SU-DHL-6 (cell line): ENCODE data around the gene THSD7A.

Source experiments
- H2AFZ ChIP-seq: fragments of 200-600 bp; sonication (generic); 2 replicates; pipeline ENCODE4 v1.6.1; 2014; ENCODE audit warnings: low read depth, mild to moderate bottlenecking, moderate library complexity, mixed read lengths, antibody characterized with exemption, low read length; ENCODE audit not compliant: severe bottlenecking
- H3F3A ChIP-seq: fragments of 200-600 bp; shearing (Covaris generic); 2 replicates; pipeline ENCODE4 v1.6.0; 2016; ENCODE audit warnings: antibody characterized with exemption, mild to moderate bottlenecking; ENCODE audit not compliant: insufficient read depth
- H3K27ac ChIP-seq: fragments of 200-600 bp; sonication (generic); 2 replicates; pipeline ENCODE4 v1.5.1; 2016; ENCODE audit warnings: low read depth, mild to moderate bottlenecking, low read length, moderate library complexity, mixed read lengths
- H3K27me3 ChIP-seq: fragments of 200-600 bp; sonication (generic), shearing (Covaris generic); 2 replicates; pipeline ENCODE4 v1.6.0; 2014; ENCODE audit warnings: mild to moderate bottlenecking, low read length
- H3K36me3 ChIP-seq: fragments of 200-600 bp; sonication (generic); 2 replicates; pipeline ENCODE4 v1.6.1; 2014; ENCODE audit warnings: mild to moderate bottlenecking, low read length, mixed read lengths
- H3K4me2 ChIP-seq: fragments of 300-600, 200-600 bp; shearing (Covaris generic), sonication (generic); 2 replicates; pipeline ENCODE4 v1.6.0; 2014; ENCODE audit warnings: low read length, low read depth, mild to moderate bottlenecking; ENCODE audit not compliant: poor library complexity, severe bottlenecking
- H3K4me3 ChIP-seq: fragments of 200-600 bp; sonication (generic); 2 replicates; pipeline ENCODE4 v1.5.1; 2014; ENCODE audit warnings: antibody characterized with exemption, low read length, mild to moderate bottlenecking, mixed read lengths; ENCODE audit not compliant: insufficient read depth, poor library complexity, severe bottlenecking
- H3K79me2 ChIP-seq: fragments of 200-600 bp; sonication (generic); 2 replicates; pipeline ENCODE4 v1.6.1; 2014; ENCODE audit warnings: mild to moderate bottlenecking, low read length, moderate library complexity; ENCODE audit not compliant: insufficient read depth
- H3K9ac ChIP-seq: fragments of 200-600 bp; sonication (generic); 2 replicates; pipeline ENCODE4 v1.7.0; 2014; ENCODE audit warnings: mild to moderate bottlenecking, low read length
- H3K9me2 ChIP-seq: fragments of 200-600 bp; sonication (generic); replicated peaks from 2 replicates; pipeline ENCODE4 v1.6.1; 2014; ENCODE audit warnings: low read length; ENCODE audit not compliant: insufficient read depth
- H3K9me3 ChIP-seq: fragments of 200-600 bp; sonication (generic); 2 replicates; pipeline ENCODE4 v1.6.1; 2014; ENCODE audit warnings: low read length, mixed read lengths; ENCODE audit not compliant: insufficient read depth
- H4K20me1 ChIP-seq: fragments of 200-600 bp; sonication (generic); 2 replicates; pipeline ENCODE4 v1.6.1; 2014; ENCODE audit warnings: low read depth, mild to moderate bottlenecking, antibody characterized with exemption, low read length, moderate library complexity, mixed read lengths
- CTCF ChIP-seq: fragments of 200-600 bp; sonication (generic); IDR thresholded peaks from one replicate; pipeline ENCODE4 v1.5.1; 2017; ENCODE audit warnings: antibody characterized with exemption, mild to moderate bottlenecking, low read length, moderate library complexity; ENCODE audit not compliant: insufficient read depth, poor library complexity, severe bottlenecking
- EZH2phosphoT487 ChIP-seq: fragments of 200-600 bp; sonication (generic), shearing (Covaris generic); conservative IDR thresholded peaks from 2 replicates; pipeline ENCODE4 v1.6.1; 2018; ENCODE audit warnings: mild to moderate bottlenecking, antibody characterized with exemption, low read length, moderate library complexity, mixed read lengths

The THSD7A gene

GRCh38 chr7:11620406-11621253 lies 211.4 kb downstream of the THSD7A start:
- TF ChIP-seq EZH2phosphoT487 (no peak), CTCF (no peak)
- no peak overlapping the region for H3K27ac ChIP-seq
- H3K4me2 ChIP-seq = no peak overlapping the region
- H2AFZ ChIP-seq = no peak overlapping the region
- no peaks in the 10 kb centered on the region for H3K9me3 ChIP-seq
- H3K27me3 ChIP-seq = no peaks in the 10 kb centered on the region
- H3K4me3 ChIP-seq = no peak overlapping the region
- H4K20me1 ChIP-seq = no peaks in the 10 kb centered on the region; the same call in 1 of the 2 replicates
- no peaks in the 10 kb centered on the region for H3K36me3 ChIP-seq
- no peak overlapping the region for H3K9ac ChIP-seq
- H3F3A ChIP-seq = no peaks in the 10 kb centered on the region
- no peaks in the 10 kb centered on the region for H3K79me2 ChIP-seq
- H3K9me2 ChIP-seq = 0 out of 2 replicates have a peak, but pooled peaks cover under 1% of the 10 kb centered on the region

DNA sequence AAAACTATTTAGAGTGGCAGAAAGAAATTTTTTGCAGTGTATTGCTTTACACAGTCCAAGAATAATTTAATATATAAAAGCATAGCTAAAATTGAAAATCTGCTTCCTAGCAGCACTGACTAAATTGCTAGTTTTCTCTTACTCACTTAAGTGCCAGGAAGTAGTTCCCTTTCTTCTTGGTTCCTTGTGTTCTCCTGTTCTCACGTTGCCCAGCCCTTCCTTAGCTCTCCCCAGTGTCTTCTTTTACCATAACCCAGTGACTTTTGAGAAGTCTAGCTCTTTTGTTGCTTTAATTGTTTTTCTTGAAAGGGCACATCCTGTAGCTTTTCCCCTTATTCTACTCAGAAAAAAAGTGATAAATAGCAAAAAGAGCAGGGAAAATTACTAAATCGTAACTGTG lies 215.5 kb downstream of the THSD7A start:
- H3K36me3 ChIP-seq = no peaks in the 10 kb centered on the region
- no peaks in the 10 kb centered on the region for H4K20me1 ChIP-seq
- H3K9me2 ChIP-seq = no peaks in the 10 kb centered on the region
- no peaks in the 10 kb centered on the region for H3K79me2 ChIP-seq
- no peak overlapping the region for H2AFZ ChIP-seq
- no peak overlapping the region for H3K27ac ChIP-seq
- H3K9me3 ChIP-seq = no peaks in the 10 kb centered on the region
- no peak overlapping the region for H3K4me2 ChIP-seq
- no peaks in the 10 kb centered on the region for H3F3A ChIP-seq
- TF ChIP-seq CTCF (no peak), EZH2phosphoT487 (no peak)
- H3K4me3 ChIP-seq = no peak overlapping the region
- no peaks in the 10 kb centered on the region for H3K27me3 ChIP-seq
- H3K9ac ChIP-seq = no peak overlapping the region

DNA sequence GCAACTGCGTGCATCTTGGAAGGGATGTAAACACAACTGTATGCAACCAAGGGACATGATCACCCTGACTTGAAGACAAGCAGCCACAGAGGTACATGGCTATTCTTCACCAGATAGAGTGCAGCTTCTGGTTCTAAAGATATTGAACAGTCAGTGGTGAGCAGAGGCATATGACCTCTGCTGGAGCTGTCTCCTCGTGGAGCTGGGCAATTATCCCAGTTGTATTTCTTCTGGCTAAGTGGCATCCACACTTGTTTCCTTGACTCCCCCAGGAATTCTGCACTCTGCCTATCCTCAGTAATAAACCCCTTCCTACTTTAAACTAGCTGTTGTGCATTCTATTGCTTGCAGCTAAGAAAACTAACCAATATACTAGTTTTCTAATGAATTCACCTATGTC lies 216.8 kb downstream of the THSD7A start:
- no peak overlapping the region for H3K4me3 ChIP-seq
- H3K4me2 ChIP-seq = no peak overlapping the region
- H3K9me2 ChIP-seq = no peaks in the 10 kb centered on the region
- no peak overlapping the region for H2AFZ ChIP-seq
- no peaks in the 10 kb centered on the region for H3K79me2 ChIP-seq
- H3K9ac ChIP-seq = no peak overlapping the region
- no peaks in the 10 kb centered on the region for H3K36me3 ChIP-seq
- TF ChIP-seq EZH2phosphoT487 = no peak
- no peak for TF ChIP-seq CTCF
- no peaks in the 10 kb centered on the region for H3F3A ChIP-seq
- no peak overlapping the region for H3K27ac ChIP-seq
- 0 out of 2 replicates have a peak, but pooled peaks cover 2% of the 10 kb centered on the region for H4K20me1 ChIP-seq
- no peaks in the 10 kb centered on the region for H3K27me3 ChIP-seq
- no peaks in the 10 kb centered on the region for H3K9me3 ChIP-seq
